ENCODE results near the gene PDE8A. TPM values are rescaled to one million over a fixed set of nuclear protein-coding genes. Genes with fewer than 3 reads are reported as not detected.

Gene PDE8A
- total RNA-seq, 1 donor from 2014 or later, result 28.8 TPM

- Mint-ChIP-seq H3K9me3 (ENCODE audit: low read depth) (no peaks in the 10 kb centered on the region), H3K27ac (peak overlapping the region; percentile 87), H3K27me3 (no peaks in the 10 kb centered on the region), H3K36me3 (ENCODE audit: insufficient read depth) (no peaks in the 10 kb centered on the region), H3K4me1 (ENCODE audit: low read depth) (peaks cover 40% of the 10 kb centered on the region), H3K4me3 (ENCODE audit: low read depth) (no peak overlapping the region)
- TF ChIP-seq CTCF (IDR thresholded peaks at IDR 0.05; ENCODE audit: unreplicated experiment), result no peak
- no peak for DNase-seq (ENCODE audit: low spot score, unreplicated experiment)
Measured at GRCh38 chr15:85030301-85030929, 48.8 kb downstream of the PDE8A start.

GRCh38 chr15:85031086-85031943 lies 49.7 kb downstream of the PDE8A start:
- no peaks in the 10 kb centered on the region for H3K27me3 Mint-ChIP-seq
- no peak overlapping the region for H3K27ac Mint-ChIP-seq
- no peak overlapping the region for H3K4me3 Mint-ChIP-seq (ENCODE audit: low read depth)
- DNase-seq (ENCODE audit: low spot score, unreplicated experiment), result no peak
- peaks cover 31% of the 10 kb centered on the region for H3K4me1 Mint-ChIP-seq (ENCODE audit: low read depth)
- no peaks in the 10 kb centered on the region for H3K9me3 Mint-ChIP-seq (ENCODE audit: low read depth)
- H3K36me3 Mint-ChIP-seq (ENCODE audit: insufficient read depth), result no peaks in the 10 kb centered on the region
- TF ChIP-seq CTCF (IDR thresholded peaks at IDR 0.05; ENCODE audit: unreplicated experiment), result no peak

- Mint-ChIP-seq H3K9me3 (ENCODE audit: low read depth) (no peaks in the 10 kb centered on the region), H3K4me1 (ENCODE audit: low read depth) (peaks cover 26% of the 10 kb centered on the region), H3K27me3 (no peaks in the 10 kb centered on the region), H3K27ac (no peak overlapping the region), H3K4me3 (ENCODE audit: low read depth) (no peak overlapping the region), H3K36me3 (ENCODE audit: insufficient read depth) (no peaks in the 10 kb centered on the region)
- no peak for DNase-seq (ENCODE audit: low spot score, unreplicated experiment)
- TF ChIP-seq CTCF (IDR thresholded peaks at IDR 0.05; ENCODE audit: unreplicated experiment), result no peak
Measured at GRCh38 chr15:85031944-85032558, 50.4 kb downstream of the PDE8A start.

- TF ChIP-seq CTCF (IDR thresholded peaks at IDR 0.05; ENCODE audit: unreplicated experiment), result no peak
- Mint-ChIP-seq H3K4me1 (ENCODE audit: low read depth) (peaks cover 25% of the 10 kb centered on the region), H3K27ac (no peak overlapping the region), H3K36me3 (ENCODE audit: insufficient read depth) (no peaks in the 10 kb centered on the region), H3K9me3 (ENCODE audit: low read depth) (no peaks in the 10 kb centered on the region), H3K27me3 (no peaks in the 10 kb centered on the region), H3K4me3 (ENCODE audit: low read depth) (no peak overlapping the region)
- no peak for DNase-seq (ENCODE audit: low spot score, unreplicated experiment)
Measured at GRCh38 chr15:85033148-85033547, 51.5 kb downstream of the PDE8A start.

- Mint-ChIP-seq H3K27ac (no peak overlapping the region), H3K4me3 (ENCODE audit: low read depth) (no peak overlapping the region), H3K27me3 (no peaks in the 10 kb centered on the region), H3K9me3 (ENCODE audit: low read depth) (no peaks in the 10 kb centered on the region), H3K36me3 (ENCODE audit: insufficient read depth) (no peaks in the 10 kb centered on the region), H3K4me1 (ENCODE audit: low read depth) (peaks cover 19% of the 10 kb centered on the region)
- TF ChIP-seq CTCF (IDR thresholded peaks at IDR 0.05; ENCODE audit: unreplicated experiment), result no peak
- no peak for DNase-seq (ENCODE audit: low spot score, unreplicated experiment)
Measured at GRCh38 chr15:85034276-85034675, 52.6 kb downstream of the PDE8A start.

All from progenitor cell of endocrine pancreas (in vitro differentiated cells).